Heart left ventricle (tissue), 16 donors: ENCODE measurements around the gene TNRC18. TPM values are rescaled to one million over a fixed set of nuclear protein-coding genes. Genes with fewer than 3 reads are reported as not detected.
"Not testable (repeated sequence)": the region's sequence is repeated elsewhere in the genome, so short reads cannot be mapped to it uniquely, and the experiment has no call there.

ENCODE experiments used
- ATAC-seq, 4 donors: fragments of 200-7000 bp; cut with Tn5 transposase; one replicate each; pipeline ENCODE4 v1.9.1; 2020 to 2022; ENCODE audit warnings: moderate library complexity in 4 of 4, mild to moderate bottlenecking in 3 of 4, moderate number of reproducible peaks in 1 of 4
- DNase-seq, 5 donors: peaks; one replicate each; pipeline ENCODE4 v3.0.0-alpha.2; 2020
- H3K27ac ChIP-seq, 12 donors: fragments of 200-600 bp; sonication (generic) in 4 of 12; one replicate each; pipeline versions ENCODE4 v1.5.0 to v1.8.0; 2016 to 2022; ENCODE audit warnings: mild to moderate bottlenecking in 2 of 12
- H3K27me3 ChIP-seq, 9 donors: fragments of 200-600 bp; sonication (generic) in 2 of 9; one replicate each; pipeline versions ENCODE4 v1.5.1 to v1.8.0; 2016 to 2022; ENCODE audit warnings: mild to moderate bottlenecking in 3 of 9
- H3K36me3 ChIP-seq, 9 donors: fragments of 200-600 bp; sonication (generic) in 2 of 9; one replicate each; pipeline versions ENCODE4 v1.5.0 to v1.8.0; 2018 to 2022; ENCODE audit warnings: mild to moderate bottlenecking in 2 of 9
- H3K4me1 ChIP-seq, 12 donors: fragments of 200-600 bp; sonication (generic) in 4 of 12; one replicate each; pipeline versions ENCODE4 v1.5.0 to v1.8.0; 2016 to 2022; ENCODE audit warnings: mild to moderate bottlenecking in 3 of 12
- H3K4me3 ChIP-seq, 12 donors: fragments of 200-600 bp; sonication (generic) in 4 of 12; one replicate each; pipeline versions ENCODE4 v1.5.0 to v1.8.0; 2017 to 2022; ENCODE audit warnings: mild to moderate bottlenecking in 9 of 12, moderate library complexity in 4 of 12
- H3K9me3 ChIP-seq, 12 donors: fragments of 200-600 bp; sonication (generic) in 4 of 12; one replicate each; pipeline versions ENCODE4 v1.5.0 to v1.8.0; 2016 to 2022; ENCODE audit warnings: mild to moderate bottlenecking in 1 of 12
- POLR2A ChIP-seq, 2 donors: fragments of 450-650 bp; IDR thresholded peaks; one replicate each; pipeline ENCODE4 v1.6.1; 2017; ENCODE audit warnings: antibody characterized with exemption in 2 of 2, mild to moderate bottlenecking in 2 of 2, moderate library complexity in 2 of 2
- WGBS, 4 donors: extraction: QIAGEN DNeasy Blood & Tissue Kit in 2 of 4; methylation state at CpG; one replicate each; pipeline versions ENCODE4 v1.1.5 to v1.1.7; 2013 to 2018; 5-methylcytosine and 5-hydroxymethylcytosine counted together
- intact Hi-C, 10 donors: fragments of 100-400 bp; cut with DNase I; formaldehyde crosslinking; loops; one replicate each; pipeline versions ENCODE4 v1.11.1 to v1.14.2; 2022
- long read RNA-seq, 3 donors: library from polyadenylated mRNA; unstranded; transcript quantifications; one replicate each; pipeline ENCODE4 v2.0.0, GENCODE V29; 2020 to 2021
- polyA plus RNA-seq, 2 donors: library from polyadenylated mRNA; stranded (reverse); fragments of 200-250 nt; gene quantifications; one replicate each; pipeline ENCODE4 v1.2.3, GENCODE V29; 2013
- total RNA-seq, 9 donors: library from RNA; depleted of rRNA in 2 of 9; stranded (reverse); fragments of >200 nt in 2 of 9; fragmentation: NEBNext Ultra II Directional in 3 of 9; extraction: Animal tissue kit (Norgen Biotek cat#: 25700) in 3 of 9; gene quantifications; one replicate each; pipeline versions ENCODE4 v1.1.0 to v1.2.4, GENCODE V29; 2016 to 2023
- TF ChIP-seq, protein P1 (sequence below), 12 donors: fragments of 200-600 bp; sonication (generic) in 4 of 12; IDR thresholded peaks; one replicate each; pipeline versions ENCODE4 v1.5.0 to v1.8.0; 2018 to 2022; ENCODE audit warnings: antibody characterized with exemption in 12 of 12, mild to moderate bottlenecking in 5 of 12
- donor health status: ischemic (EF 13 %, LVEDD 7.1; RV severe dilation, severe dysfunction).
- donor health status: healthy with polysubstance abuse.
- donor health status: DM: no; HTN: yes; CAD: no.
- donor health status: DM: no; HTN: no; CAD: no.
- donor health status: ischemic (EF 25% LVEDD 6.9; RV normal size, moderate dysfunction).
- donor health status: ischemic (EF 25% LVEDD 5.7; RV mildly dilated, moderate dysfunction).
- donor health status: healthy.
- donor health status: DM: yes; HTN: yes; CAD: no.
- donor health status: ischemic (EF 35%, LVEDD 5.7; RV mildly dilated, moderate dysfunction).
- donor health status: nonischemic (EF 11% LVEDD 7.7; RV severe dilation, severe dysfunction).
- donor health status: DM: yes; HTN: yes; CAD: no.
- donor health status: PGD.
- donor health status: ischemic (EF 29% LVEDD 5.4; RV normal size, mild dysfunction).
- donor health status: nonischemic (EF 23%, LVEDD 6.1; RV moderate dilation, normal function).

The TNRC18 gene, protein sequence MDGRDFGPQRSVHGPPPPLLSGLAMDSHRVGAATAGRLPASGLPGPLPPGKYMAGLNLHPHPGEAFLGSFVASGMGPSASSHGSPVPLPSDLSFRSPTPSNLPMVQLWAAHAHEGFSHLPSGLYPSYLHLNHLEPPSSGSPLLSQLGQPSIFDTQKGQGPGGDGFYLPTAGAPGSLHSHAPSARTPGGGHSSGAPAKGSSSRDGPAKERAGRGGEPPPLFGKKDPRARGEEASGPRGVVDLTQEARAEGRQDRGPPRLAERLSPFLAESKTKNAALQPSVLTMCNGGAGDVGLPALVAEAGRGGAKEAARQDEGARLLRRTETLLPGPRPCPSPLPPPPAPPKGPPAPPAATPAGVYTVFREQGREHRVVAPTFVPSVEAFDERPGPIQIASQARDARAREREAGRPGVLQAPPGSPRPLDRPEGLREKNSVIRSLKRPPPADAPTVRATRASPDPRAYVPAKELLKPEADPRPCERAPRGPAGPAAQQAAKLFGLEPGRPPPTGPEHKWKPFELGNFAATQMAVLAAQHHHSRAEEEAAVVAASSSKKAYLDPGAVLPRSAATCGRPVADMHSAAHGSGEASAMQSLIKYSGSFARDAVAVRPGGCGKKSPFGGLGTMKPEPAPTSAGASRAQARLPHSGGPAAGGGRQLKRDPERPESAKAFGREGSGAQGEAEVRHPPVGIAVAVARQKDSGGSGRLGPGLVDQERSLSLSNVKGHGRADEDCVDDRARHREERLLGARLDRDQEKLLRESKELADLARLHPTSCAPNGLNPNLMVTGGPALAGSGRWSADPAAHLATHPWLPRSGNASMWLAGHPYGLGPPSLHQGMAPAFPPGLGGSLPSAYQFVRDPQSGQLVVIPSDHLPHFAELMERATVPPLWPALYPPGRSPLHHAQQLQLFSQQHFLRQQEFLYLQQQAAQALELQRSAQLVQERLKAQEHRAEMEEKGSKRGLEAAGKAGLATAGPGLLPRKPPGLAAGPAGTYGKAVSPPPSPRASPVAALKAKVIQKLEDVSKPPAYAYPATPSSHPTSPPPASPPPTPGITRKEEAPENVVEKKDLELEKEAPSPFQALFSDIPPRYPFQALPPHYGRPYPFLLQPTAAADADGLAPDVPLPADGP (N-terminal part only)
- 10 to 100 TPM; 23.4 to 66.6 (median 35.4) TPM for total RNA-seq
- polyA plus RNA-seq, result 10 to 100 TPM; 26.7 to 27.6 TPM
- long read RNA-seq, donor 1, partial matches to known transcripts, result 12 of 21 reads
- long read RNA-seq, donor 1, other reads (novel, unspliced or antisense), result 9 of 21 reads
- long read RNA-seq, donor 2, partial matches to known transcripts, result 2 of 2 reads
- long read RNA-seq, donor 2, other reads (novel, unspliced or antisense), result 0 of 2 reads
- long read RNA-seq, donor 3, partial matches to known transcripts, result 9 of 17 reads
- long read RNA-seq, donor 3, other reads (novel, unspliced or antisense), result 8 of 17 reads

DNA sequence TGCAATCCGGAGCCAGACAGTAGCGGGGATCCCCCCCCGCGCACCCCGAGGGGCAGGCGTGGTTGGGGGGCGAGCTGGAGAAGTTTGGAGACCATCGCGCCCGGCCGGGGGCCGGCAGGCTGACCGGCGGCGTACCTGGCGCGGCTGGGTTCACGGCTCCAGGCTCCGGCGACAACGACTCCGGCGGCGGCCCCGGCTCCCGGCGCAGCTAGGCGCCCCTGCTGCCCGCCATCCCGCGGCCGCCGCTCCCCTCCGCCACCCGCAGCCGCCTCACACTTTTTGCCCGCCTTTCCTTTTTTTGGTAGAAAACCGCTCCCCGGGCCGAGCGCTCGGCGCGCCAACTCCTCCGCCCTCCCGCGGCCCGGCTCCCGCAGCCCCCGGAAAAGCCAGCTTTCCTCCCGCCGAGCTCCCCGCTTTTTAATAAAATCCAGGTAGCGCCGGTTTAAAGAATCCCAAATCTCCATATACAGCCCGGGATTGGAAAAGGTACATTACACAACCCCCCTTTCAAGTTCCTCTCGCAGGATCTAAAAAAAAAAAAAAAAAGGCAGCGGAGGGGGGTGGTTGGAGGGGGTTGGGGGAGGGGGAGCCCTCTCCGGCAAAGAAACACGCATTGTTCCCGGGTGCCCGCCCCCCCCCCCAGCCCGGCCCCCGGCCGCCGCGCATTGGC, at the start of gene TNRC18:
Gene TNRC18, minus strand, starts transcription at position 529 of the 670 bp plus-strand sequence. CDS start 2,588 bp downstream, outside the sequence.
- Histone ChIP-seq H3K27ac (peak within 1 kb of the TSS; percentile 96 to 100 (median 100)), H3K9me3 (no peaks in the 10 kb centered on the region), H3K4me1 (peaks cover 1 to 33% (median 17%) of the 10 kb centered on the region in 12 donors), H3K4me3 (peak within 1 kb of the TSS; percentile 81 to 99 (median 94)), H3K27me3 (peaks cover 0 to 9% (median 0%) of the 10 kb centered on the region in 9 donors), H3K36me3 (peaks cover 0 to 4% (median 0%) of the 10 kb centered on the region in 9 donors)
- ATAC-seq, result no peak
- peak in 3 of 5 donors; percentile 61 to 82 (median 66) for DNase-seq
- 0 to 1% (median 0%) methylated on average over 49 to 67 of the region's 67 CpGs for WGBS, 4 donors
- intact Hi-C loops, result no loop called here
- TF ChIP-seq POLR2A (IDR thresholded peaks at IDR 0.05), result peak in 1 of 2 donors; percentile 27
- TF ChIP-seq, protein P1, sequence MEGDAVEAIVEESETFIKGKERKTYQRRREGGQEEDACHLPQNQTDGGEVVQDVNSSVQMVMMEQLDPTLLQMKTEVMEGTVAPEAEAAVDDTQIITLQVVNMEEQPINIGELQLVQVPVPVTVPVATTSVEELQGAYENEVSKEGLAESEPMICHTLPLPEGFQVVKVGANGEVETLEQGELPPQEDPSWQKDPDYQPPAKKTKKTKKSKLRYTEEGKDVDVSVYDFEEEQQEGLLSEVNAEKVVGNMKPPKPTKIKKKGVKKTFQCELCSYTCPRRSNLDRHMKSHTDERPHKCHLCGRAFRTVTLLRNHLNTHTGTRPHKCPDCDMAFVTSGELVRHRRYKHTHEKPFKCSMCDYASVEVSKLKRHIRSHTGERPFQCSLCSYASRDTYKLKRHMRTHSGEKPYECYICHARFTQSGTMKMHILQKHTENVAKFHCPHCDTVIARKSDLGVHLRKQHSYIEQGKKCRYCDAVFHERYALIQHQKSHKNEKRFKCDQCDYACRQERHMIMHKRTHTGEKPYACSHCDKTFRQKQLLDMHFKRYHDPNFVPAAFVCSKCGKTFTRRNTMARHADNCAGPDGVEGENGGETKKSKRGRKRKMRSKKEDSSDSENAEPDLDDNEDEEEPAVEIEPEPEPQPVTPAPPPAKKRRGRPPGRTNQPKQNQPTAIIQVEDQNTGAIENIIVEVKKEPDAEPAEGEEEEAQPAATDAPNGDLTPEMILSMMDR (IDR thresholded peaks at IDR 0.05), result no peak

DNA sequence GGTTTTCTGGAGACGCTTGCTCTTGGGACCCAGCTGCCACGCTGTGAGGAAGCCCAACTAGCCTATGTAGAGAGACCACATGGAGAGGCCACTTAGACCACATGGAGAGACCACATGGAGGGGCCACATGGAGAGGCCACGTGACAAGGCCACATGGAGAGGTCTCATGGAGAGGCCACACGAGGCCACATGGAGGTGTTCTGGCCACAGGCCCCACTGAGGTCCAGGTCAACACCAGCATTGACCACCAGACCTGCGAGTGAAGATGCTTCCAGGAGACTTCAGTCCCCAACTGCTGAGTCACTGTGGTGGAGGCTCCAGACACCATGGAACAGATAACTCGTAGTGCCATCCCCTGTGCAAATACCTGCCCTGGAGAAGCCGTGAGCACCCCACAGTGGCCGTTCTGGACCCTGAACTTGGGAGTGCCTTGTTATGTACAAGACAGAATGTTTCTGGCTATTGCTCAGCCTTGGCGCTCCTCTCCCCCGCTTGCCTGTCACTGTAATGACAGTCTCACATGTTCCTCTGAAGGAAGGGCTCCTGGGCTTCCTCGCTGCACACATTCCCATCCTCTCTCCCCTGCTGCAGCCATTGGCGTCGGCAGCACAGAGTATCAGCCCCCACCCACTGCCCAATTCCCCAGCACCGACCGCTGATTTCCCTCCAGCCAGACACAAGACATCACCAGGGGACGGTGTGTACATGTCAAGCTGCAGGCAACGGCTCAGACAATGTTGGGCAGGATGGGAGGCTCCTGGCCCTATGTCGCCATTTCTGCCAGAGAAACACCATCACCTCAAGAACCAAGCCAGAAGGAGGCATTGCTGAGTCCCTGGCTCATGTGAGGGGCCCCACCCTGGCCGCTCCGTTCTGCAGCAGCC, 49.0 kb upstream of the TNRC18 start:
- ATAC-seq, result no peak
- Histone ChIP-seq H3K4me1 (peaks cover 0 to 11% (median under 1%) of the 10 kb centered on the region in 12 donors), H3K36me3 (no peaks in the 10 kb centered on the region), H3K27ac (no peak overlapping the region), H3K9me3 (peaks cover 0 to 6% (median 0%) of the 10 kb centered on the region in 12 donors), H3K27me3 (no peaks in the 10 kb centered on the region), H3K4me3 (no peak overlapping the region)
- no peak for DNase-seq
- intact Hi-C loops, result no loop called here
- TF ChIP-seq POLR2A (IDR thresholded peaks at IDR 0.05), result no peak
- TF ChIP-seq, protein P1 (IDR thresholded peaks at IDR 0.05), result no peak
- WGBS, 4 donors, result 93 to 95% (median 95%) methylated on average over 16 to 20 of the region's 20 CpGs

DNA sequence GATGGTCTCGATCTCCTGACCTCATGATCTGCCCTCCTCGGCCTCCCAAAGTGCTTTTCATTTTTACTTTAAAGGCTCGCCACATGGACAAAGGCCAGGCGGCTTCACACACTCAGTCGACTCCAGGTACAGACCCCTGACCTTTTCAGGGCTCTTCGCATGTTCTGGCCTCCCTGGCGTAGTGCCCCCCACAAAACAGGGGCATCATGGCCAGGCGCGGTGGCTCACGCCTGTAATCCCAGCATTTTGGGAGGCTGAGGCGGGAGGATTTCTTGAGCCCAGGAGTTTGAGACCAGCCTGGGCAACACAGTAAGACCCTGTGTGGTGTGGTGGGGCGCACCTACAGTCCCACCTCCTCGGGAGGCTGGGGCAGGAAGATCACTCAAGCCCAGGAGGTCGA, 48.0 kb upstream of the TNRC18 start:
- intact Hi-C loops, H3K4me3 ChIP-seq, H3K36me3 ChIP-seq, H3K27me3 ChIP-seq, ATAC-seq, DNase-seq, H3K9me3 ChIP-seq, H3K27ac ChIP-seq: not testable (repeated sequence)
- peaks cover 0 to 10% (median 0%) of the 10 kb centered on the region in 12 donors for H3K4me1 ChIP-seq
- 90 to 94% (median 92%) methylated on average over 14 of the region's 14 CpGs for WGBS, 4 donors
